SK-N-MC (cell line): ENCODE results near the gene GFRA1.

Source experiments
- EZH2 ChIP-seq: fragments of 200-600 bp; sonication (generic); IDR thresholded peaks from one replicate; pipeline ENCODE4 v1.6.1; 2017; ENCODE audit warnings: antibody characterized with exemption
- FOXP2 ChIP-seq: optimal IDR thresholded peaks from 2 replicates; pipeline ENCODE3; 2011; ENCODE audit warnings: mild to moderate bottlenecking, moderate library complexity; ENCODE audit not compliant: insufficient read depth; ENCODE audit errors: extremely low read length, control extremely low read depth

GRCh38 chr10:116106611-116107010, 166.4 kb downstream of the GFRA1 start:
- TF ChIP-seq EZH2: no peak
- TF ChIP-seq FOXP2: no peak
